ACC112 (cell line): ENCODE data around the gene CDH23.

Experiments
- H2AFZ ChIP-seq: fragments of 200-600 bp; sonication (generic); one replicate; pipeline ENCODE4 v1.6.0; 2017; ENCODE audit warnings: antibody characterized with exemption, low read length; ENCODE audit not compliant: unreplicated experiment
- H3K27ac ChIP-seq: fragments of 200-600 bp; sonication (generic); 2 replicates; pipeline ENCODE4 v1.5.1; 2014; ENCODE audit warnings: low read depth, mild to moderate bottlenecking, antibody characterized with exemption, low read length, moderate library complexity
- H3K27me3 ChIP-seq: fragments of 200-600 bp; sonication (generic); 2 replicates; pipeline ENCODE4 v1.6.1; 2014; ENCODE audit warnings: mild to moderate bottlenecking, antibody characterized with exemption, low read length, moderate library complexity, mixed read lengths; ENCODE audit not compliant: insufficient read depth
- H3K36me3 ChIP-seq: fragments of 200-600 bp; sonication (generic); 2 replicates; pipeline ENCODE4 v1.6.1; 2016; ENCODE audit warnings: mild to moderate bottlenecking, antibody characterized with exemption, low read length, moderate library complexity, mixed read lengths; ENCODE audit not compliant: insufficient read depth
- H3K4me1 ChIP-seq: fragments of 200-600 bp; sonication (generic); one replicate; pipeline ENCODE4 v1.6.1; 2016; ENCODE audit warnings: low read length, mixed read lengths; ENCODE audit not compliant: insufficient read depth, unreplicated experiment, control insufficient read depth
- H3K4me3 ChIP-seq: fragments of 200-600 bp; sonication (generic); 2 replicates; pipeline ENCODE4 v1.5.1; 2014; ENCODE audit warnings: mild to moderate bottlenecking, low read depth, low read length
- H3K79me2 ChIP-seq: fragments of 200-600 bp; sonication (generic); one replicate; pipeline ENCODE4 v1.6.0; 2016; ENCODE audit warnings: low read length; ENCODE audit not compliant: control insufficient read depth, unreplicated experiment, insufficient read depth

Gene CDH23

DNA sequence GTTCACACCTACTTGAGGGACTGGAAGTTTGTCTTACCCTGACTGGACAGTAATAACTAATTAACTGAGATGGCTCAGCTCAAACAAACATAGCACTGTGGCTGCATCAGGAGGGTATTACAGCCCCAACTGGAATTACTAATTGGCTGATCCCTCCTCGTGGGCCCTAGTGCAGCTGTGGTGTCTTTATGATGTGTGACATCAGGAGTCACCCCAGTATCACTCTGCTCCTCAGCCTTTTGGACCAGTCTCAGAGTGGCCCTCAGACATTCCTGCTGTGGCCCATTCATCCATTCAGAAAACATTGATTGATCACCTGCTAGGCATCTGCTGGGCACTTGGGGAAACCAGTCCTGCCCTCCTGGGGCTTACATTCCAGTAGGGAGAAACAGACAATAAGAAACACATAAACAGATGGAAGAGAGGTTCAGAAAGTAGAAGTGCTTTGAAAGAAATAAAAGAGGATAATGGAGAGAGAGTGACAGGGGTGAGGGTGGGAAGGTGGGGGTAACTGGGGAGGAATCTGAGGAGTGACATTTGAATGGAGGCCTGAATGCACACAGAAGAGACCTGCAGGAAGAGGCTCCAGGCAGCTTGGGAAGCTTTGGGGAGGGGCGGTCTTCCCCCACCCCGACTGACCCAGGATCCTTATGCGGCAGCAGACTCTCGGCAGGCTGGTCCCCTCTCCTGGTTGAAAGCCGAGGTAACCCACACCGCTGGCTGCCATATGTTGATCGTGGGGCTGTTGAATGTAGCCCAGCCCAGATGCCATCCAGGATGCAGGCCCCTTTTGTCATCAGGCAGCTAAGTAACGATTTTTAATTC lies 209.7 kb downstream of the CDH23 start:
- Histone ChIP-seq H2AFZ (no peak overlapping the region), H3K4me1 (peaks cover 10% of the 10 kb centered on the region), H3K36me3 (no peaks in the 10 kb centered on the region), H3K27ac (no peak overlapping the region), H3K79me2 (no peaks in the 10 kb centered on the region), H3K27me3 (no peaks in the 10 kb centered on the region), H3K4me3 (no peak overlapping the region)

DNA sequence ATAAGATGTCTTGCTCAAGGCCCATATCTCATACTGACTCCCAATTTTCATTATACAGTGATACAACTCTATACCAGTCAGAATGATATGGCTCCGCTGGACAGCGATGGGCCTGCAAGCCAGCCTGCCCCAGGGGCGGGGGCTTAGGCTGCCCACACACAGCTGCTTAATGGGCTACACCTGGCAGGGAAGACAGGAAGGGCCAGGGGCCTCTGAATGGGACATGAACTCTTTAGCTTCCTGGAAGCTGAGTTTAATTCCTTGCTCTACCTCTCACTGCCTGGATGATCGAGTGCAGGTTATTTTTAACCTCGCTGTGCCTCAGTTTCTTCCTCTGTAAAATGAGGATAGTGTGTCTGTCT lies 210.3 kb downstream of the CDH23 start:
- Histone ChIP-seq H2AFZ (no peak overlapping the region), H3K4me1 (peaks cover 8% of the 10 kb centered on the region), H3K27ac (no peak overlapping the region), H3K36me3 (no peaks in the 10 kb centered on the region), H3K27me3 (no peaks in the 10 kb centered on the region), H3K79me2 (no peaks in the 10 kb centered on the region), H3K4me3 (no peak overlapping the region)

DNA sequence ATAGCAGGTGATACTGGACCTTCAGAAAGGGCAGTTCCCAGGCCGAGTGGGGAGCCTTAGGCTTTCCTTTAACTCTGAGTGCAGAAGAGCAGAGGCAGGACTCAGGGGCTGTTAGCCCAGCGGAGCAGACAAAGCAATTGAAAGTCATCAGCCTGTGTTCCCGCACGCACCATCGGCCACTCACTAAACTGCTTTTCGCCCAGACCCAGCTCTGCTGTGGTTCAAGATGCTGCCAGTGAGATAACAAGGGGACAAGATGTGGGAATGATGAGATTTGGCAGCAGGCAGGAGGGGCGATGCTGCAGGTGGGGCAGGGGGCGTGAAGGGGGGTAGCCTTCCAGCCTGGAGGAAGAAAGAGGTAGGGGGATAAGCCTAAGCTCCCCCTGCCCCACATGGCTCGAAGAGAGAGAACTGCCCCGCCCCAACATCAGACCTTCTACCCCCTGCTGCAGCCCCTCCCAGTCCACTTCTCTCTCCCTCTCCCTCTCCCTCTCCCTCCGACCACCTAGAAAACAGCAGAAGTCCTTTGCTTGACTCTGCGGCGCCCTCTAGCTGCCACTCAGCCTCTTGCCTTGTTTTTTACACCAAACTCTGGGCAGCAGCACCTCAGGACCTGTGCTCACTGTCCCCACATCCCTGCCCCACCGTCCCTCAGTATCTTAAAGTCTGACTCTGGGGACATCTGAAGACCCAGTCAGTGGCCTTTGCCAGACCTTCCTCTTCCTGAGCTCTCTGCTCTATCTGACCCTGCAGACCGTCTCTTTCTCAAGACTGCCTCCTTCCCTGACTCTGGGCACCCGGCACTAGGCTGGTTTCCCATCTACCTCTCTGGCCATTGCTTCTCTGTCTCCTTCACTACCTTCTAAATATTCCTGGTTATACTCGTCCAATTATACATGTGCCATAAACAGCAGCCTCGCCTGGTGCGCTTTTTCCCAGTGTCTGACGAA lies 212.4 kb downstream of the CDH23 start:
- Histone ChIP-seq H3K27me3 (no peaks in the 10 kb centered on the region), H3K27ac (no peak overlapping the region), H3K4me3 (no peak overlapping the region), H3K4me1 (peaks cover 19% of the 10 kb centered on the region), H3K79me2 (no peaks in the 10 kb centered on the region), H2AFZ (no peak overlapping the region), H3K36me3 (no peaks in the 10 kb centered on the region)

DNA sequence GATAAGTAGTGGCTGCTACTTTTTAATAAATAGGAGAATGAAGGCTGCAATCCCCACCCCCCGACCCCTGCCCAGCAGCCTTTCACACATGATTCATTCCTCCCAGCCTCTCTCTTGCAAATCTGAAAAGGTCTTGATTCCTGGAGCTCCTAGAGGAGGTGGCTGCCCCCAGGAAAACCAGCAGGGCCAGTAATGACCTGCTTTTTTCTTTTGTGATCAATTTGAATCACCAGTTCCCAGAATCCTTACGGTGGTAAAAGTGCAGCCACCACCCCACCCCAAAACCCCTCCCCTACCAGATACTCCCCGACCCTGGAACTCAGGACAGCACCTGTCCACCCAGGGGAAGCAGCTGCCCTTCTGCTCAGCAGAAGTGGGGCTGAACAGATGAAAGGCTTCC lies 213.9 kb downstream of the CDH23 start:
- Histone ChIP-seq H2AFZ (no peak overlapping the region), H3K27ac (no peak overlapping the region), H3K27me3 (no peaks in the 10 kb centered on the region), H3K36me3 (no peaks in the 10 kb centered on the region), H3K4me3 (no peak overlapping the region), H3K4me1 (peaks cover 11% of the 10 kb centered on the region), H3K79me2 (no peaks in the 10 kb centered on the region)

DNA sequence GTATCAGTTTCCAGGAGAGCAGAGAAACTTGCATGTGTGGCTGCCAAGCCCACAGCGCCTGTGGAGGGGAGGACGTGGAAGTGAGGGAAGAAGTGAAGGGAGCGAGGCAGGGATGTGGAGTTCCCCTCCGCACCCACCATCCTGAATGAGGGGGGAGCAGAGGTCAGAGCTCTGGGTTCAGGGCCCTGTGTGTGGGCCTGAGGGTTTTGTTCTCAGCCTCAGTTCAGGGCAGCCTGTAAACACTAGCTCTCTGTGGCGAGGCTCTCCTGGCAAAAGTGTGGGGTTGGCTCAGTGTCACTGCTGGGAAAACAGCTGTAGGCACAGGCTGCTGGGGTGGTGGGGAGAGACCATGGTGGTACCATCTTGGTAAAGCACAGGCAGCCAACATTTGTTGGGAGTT lies 214.4 kb downstream of the CDH23 start:
- Histone ChIP-seq H3K4me3 (no peak overlapping the region), H3K4me1 (peaks cover 11% of the 10 kb centered on the region), H3K27ac (no peak overlapping the region), H3K27me3 (no peaks in the 10 kb centered on the region), H3K36me3 (no peaks in the 10 kb centered on the region), H3K79me2 (no peaks in the 10 kb centered on the region), H2AFZ (no peak overlapping the region)

DNA sequence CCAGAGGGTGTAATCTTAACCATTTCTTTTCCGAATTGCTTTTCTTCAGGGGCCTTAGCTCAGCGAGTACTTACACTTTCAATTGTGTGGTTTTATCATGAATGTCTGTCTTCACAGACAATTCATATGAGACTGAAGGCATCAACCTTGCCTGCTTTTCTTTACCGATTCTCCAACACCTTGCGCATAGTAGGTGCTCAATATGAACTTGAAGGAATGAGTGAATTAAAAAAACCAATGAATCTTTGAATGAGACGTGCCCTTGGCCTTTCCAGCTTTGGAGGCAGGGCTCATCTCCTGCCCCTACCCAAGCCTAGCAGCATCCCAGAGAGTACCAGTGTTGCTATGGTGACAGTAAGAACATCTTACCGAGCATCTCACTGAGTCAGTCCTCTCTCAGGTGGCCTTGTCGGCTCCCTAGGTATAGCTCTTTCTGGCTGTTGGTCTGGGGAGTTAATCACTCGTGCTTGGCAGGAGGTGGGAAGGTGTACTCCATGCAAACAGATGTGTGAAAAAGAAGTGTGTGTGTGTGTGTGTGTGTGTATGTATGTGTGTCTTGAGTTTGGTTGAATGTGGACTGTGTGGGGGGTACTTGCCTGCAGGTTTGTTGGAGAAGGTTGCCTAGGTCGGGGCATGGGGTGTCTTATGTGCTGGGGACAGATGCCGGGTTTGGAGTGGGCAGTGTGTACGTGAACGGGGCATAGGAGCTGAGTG lies 215.1 kb downstream of the CDH23 start:
- no peak overlapping the region for H3K27ac ChIP-seq
- no peak overlapping the region for H3K4me3 ChIP-seq
- peaks cover 11% of the 10 kb centered on the region for H3K4me1 ChIP-seq
- no peaks in the 10 kb centered on the region for H3K27me3 ChIP-seq
- no peak overlapping the region for H2AFZ ChIP-seq
- no peaks in the 10 kb centered on the region for H3K79me2 ChIP-seq
- no peaks in the 10 kb centered on the region for H3K36me3 ChIP-seq

DNA sequence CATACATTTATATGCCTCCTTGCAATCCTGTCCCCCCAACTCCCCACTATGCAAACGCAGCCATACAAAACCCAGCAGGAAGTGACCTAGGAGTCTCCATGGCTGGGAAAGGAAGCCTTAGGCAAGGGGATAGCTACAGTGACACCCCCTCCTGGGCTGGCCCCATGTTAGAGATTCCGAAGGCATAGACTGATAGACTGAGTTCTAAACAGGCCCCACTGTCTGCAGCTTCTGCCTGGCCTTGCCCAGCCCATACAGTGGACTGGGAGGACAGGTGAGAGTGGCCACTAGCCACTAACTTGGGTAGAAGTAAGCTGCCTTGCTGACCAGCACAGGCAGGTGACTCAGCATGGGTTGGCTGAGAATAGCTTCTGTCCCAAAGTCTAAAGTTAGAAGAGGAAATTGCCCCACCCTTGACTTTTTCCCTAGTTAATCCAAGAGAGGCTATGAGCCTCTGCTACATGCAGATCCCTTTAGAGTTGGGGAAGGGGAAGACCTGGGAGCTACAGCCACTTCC lies 216.6 kb downstream of the CDH23 start:
- Histone ChIP-seq H3K36me3 (no peaks in the 10 kb centered on the region), H3K27me3 (no peaks in the 10 kb centered on the region), H3K27ac (no peak overlapping the region), H3K4me1 (peaks cover 11% of the 10 kb centered on the region), H3K4me3 (no peak overlapping the region), H3K79me2 (no peaks in the 10 kb centered on the region), H2AFZ (no peak overlapping the region)

DNA sequence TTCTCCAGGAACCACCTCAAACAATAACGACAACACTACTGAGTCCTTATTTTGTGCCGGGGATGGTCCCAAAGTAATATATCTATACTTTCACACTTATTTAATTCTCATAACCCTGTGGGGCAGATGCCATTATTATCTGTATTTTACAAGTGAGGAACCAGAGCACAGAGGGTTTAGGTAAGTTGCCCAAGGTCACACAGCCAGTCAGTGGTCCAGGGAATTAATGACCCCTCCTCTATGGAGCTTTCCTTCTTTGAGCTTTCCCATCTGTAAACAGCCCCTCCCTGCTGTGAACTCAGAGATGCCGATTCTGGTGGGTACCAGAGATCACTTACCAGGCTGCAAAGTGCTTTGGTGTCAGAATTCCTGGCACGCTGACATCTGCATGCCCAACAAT lies 217.2 kb downstream of the CDH23 start:
- Histone ChIP-seq H3K36me3 (no peaks in the 10 kb centered on the region), H3K27me3 (no peaks in the 10 kb centered on the region), H3K27ac (no peak overlapping the region), H3K79me2 (no peaks in the 10 kb centered on the region), H2AFZ (no peak overlapping the region), H3K4me3 (no peak overlapping the region), H3K4me1 (peaks cover 11% of the 10 kb centered on the region)

DNA sequence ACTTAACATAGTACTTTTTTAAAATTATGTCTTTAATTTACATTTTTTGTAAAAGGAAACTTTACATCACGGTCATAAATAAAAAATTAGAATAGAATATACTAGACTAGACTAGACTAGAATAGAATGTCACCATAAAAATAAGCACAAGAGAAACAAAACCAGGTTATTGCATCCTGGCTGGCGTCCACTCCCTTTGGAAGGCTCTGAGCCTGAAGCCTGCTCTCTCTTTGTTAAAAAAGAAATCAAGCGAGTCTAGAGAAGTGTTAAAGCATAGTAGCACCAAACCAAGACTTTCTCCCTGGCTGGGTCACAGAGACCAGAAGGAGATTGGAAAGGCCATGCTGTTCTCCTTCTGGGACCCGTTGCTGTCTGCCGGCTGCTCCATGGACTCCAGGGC lies 218.2 kb downstream of the CDH23 start:
- Histone ChIP-seq H2AFZ (no peak overlapping the region), H3K36me3 (no peaks in the 10 kb centered on the region), H3K27me3 (no peaks in the 10 kb centered on the region), H3K4me1 (peaks cover 11% of the 10 kb centered on the region), H3K4me3 (no peak overlapping the region), H3K27ac (no peak overlapping the region), H3K79me2 (no peaks in the 10 kb centered on the region)

DNA sequence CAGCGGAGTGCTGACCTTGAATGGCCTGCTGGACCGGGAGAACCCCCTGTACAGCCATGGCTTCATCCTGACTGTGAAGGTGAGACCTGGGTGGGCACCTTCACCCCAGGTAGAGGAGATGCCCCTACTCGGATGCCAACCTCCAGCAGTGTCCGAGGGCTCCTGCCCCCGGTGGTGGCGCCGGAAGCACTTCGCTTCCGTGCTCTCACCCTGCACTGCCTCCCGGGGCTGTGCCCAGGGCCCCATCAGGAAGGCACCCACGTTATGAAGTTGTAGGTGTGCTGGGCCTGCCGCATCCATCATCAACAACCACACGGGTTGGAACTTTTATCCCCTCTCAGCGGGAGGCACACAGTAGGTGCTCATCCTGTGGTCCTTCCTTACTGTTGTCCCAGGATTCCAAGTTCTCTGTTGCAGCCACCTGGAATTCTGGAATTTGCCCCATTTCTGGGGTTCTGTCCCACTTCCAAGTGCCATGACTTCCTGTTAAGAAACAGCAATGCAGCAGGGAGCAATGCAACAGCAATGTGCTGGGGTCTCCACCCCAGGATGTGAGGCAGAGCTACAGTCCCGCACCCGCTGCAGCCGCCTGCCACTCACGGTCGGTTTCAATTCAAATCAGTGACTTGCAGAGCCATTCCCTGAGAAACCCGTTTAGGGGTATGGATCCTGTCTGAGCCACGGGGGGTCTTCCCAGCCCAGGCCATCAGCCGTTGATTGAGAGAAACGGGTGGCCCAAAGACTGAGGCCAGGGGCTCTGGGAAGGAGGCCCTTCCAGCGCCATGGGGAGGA lies 219.0 kb downstream of the CDH23 start:
- no peak overlapping the region for H3K4me3 ChIP-seq
- no peaks in the 10 kb centered on the region for H3K79me2 ChIP-seq
- H2AFZ ChIP-seq: no peak overlapping the region

More for the DNA sequence above, 219.0 kb downstream of the CDH23 start:
- H3K36me3 ChIP-seq: no peaks in the 10 kb centered on the region
- peaks cover 11% of the 10 kb centered on the region for H3K4me1 ChIP-seq
- H3K27me3 ChIP-seq: no peaks in the 10 kb centered on the region
- no peak overlapping the region for H3K27ac ChIP-seq
